NCI-H1436 (cell line): ENCODE measurements around the gene FGF11.
"Not testable (repeated sequence)": the region's sequence is repeated elsewhere in the genome, so short reads cannot be mapped to it uniquely, and the experiment has no call there.

Experiments used
- DNase-seq: peaks from one replicate; lab custom pipeline; 2025; lab: John Stamatoyannopoulos, UW

FGF11 gene

GRCh38 chr17:7462474-7463371 lies 23.4 kb downstream of the FGF11 start:
- no peak for DNase-seq

DNA sequence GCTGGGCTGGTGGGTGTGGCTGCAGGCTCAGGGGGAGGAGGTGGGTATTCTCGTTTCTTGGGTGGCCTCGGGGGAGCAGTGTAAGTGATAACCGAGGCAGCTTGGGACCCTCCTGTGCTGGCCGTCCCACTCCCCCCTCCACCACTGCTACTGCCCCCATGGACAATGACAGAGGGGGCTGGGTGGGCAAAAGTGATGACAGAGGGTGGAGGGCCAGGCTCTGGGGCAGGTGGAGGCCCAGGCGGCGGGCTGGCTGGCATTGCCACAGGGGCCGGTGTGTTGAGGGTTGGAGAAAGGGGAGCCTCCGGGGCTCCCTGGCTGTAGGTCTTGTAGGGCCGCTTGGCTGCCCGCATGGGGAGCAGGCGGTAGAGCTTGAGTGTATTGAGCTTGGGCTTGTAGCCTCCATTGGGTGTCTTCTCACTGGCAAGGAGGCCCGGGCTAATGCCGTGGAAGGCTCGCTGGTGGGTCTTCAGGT lies 24.1 kb downstream of the FGF11 start:
- no peak for DNase-seq

GRCh38 chr17:7464081-7464480 lies 24.8 kb downstream of the FGF11 start:
- DNase-seq: no peak

- no peak for DNase-seq
Observed at GRCh38 chr17:7465597-7466275, 26.4 kb downstream of the FGF11 start.

- no peak for DNase-seq
Observed at GRCh38 chr17:7466318-7466638, 27.0 kb downstream of the FGF11 start.

- DNase-seq: no peak
Observed at GRCh38 chr17:7466639-7467341, 27.5 kb downstream of the FGF11 start.

DNA sequence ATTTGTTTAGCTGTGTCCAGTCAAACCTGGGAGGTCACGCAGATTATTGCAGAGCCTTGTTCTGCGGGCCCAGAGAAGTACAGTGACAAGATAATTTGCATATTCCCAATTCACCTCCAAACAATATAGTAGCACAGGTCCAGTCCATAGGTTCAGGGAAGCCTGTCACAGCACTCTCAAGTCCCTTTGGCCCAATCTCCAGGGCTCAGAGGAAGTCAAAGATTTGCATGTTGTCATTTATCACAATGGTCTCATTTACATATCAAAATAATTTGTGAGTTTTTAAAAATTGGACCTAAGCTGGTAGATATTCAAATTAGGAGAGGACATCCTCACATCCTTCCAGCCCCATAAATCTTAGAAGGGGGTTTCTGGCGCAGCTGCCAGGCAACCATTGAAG lies 28.2 kb downstream of the FGF11 start:
- DNase-seq: no peak

- DNase-seq: no peak
Observed at GRCh38 chr17:7468290-7468689, 29.0 kb downstream of the FGF11 start.

GRCh38 chr17:7468804-7469389 lies 29.6 kb downstream of the FGF11 start:
- DNase-seq: no peak

DNA sequence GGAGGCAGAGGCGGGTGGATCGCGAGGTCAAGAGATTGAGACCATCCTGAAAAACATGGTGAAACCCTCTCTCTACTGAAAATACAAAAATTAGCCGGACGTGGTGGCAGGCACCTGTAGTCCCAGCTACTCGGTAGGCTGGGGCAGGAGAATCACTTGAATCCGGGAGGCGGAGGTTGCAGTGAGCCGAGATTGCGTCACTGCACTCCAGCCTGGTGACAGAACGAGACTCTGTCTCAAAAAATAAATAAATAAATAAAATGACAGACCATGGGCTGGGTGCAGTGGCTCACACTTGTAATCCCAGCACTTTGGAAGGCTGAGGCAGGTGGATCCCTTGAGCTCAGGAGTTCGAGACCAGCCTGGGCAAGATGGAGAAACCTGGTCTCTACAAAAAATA lies 30.5 kb downstream of the FGF11 start:
- not testable (repeated sequence) for DNase-seq

DNA sequence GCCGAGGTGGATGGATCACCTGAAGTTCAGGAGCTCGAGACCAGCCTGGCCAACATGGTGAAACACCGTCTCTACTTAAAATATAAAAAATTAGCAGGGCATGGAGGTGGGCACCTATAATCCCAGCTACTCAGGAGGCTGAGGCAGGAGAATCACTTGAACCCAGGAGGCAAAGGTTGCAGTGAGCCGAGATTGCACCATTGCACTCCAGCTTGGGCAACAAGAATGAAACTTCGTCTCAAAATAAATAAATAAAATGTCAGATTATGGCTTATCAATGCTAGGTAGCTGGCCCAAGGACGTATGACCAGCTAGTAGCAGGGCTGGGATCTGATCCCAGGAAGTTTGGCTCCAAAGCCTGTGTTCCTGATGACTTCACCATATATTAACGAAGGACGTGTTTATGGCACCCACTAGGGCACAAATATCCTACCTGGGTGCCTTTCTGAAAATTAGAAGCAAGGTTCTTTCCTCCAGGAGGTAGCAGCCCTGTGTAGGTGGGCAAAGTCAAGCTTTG lies 31.2 kb downstream of the FGF11 start:
- DNase-seq: not testable (repeated sequence)

- no peak for DNase-seq
Observed at GRCh38 chr17:7471729-7472128, 32.4 kb downstream of the FGF11 start.

DNA sequence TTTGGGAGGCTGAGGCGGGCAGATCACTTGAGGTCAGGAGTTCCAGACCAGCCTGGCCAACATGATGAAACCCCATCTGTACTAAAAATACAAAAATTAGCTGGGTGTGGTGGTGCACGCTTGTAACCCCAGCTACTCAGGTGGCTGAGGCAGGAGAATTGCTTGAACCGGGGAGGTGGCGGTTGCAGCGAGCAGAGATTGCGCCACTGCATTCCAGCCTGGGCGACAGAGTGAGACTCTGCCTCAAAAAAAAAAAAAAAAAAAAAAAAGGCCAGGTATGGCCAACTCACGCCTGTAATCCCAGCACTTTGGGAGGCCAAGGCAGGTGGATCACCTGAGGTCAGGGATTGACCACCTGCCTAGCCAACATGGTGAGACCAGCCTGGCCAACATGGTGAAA lies 35.5 kb downstream of the FGF11 start:
- not testable (repeated sequence) for DNase-seq

- DNase-seq: no peak
Observed at GRCh38 chr17:7475764-7476422, 36.6 kb downstream of the FGF11 start.

DNA sequence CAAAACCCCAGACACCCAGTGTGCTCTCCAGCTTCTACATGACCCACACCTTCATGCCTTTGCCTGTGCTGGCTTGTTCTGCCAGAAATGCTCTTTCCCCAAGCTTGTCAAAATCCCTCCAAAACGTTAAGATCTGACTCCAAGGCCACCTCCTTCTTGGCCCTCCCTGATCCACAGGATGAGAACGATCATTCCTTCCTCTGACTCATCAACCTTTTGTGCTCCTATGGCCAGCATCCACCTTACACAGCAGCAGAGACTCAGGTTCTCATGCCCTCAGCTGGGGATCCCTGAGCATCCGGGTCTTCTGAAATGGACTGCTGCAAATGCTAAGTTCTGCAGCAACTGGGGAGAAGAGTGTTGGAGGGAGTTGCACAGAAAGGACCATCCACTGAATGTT lies 37.2 kb downstream of the FGF11 start:
- DNase-seq: no peak

- no peak for DNase-seq
Observed at GRCh38 chr17:7476951-7477350, 37.6 kb downstream of the FGF11 start.

GRCh38 chr17:7477392-7478275 lies 38.3 kb downstream of the FGF11 start:
- DNase-seq: no peak

DNA sequence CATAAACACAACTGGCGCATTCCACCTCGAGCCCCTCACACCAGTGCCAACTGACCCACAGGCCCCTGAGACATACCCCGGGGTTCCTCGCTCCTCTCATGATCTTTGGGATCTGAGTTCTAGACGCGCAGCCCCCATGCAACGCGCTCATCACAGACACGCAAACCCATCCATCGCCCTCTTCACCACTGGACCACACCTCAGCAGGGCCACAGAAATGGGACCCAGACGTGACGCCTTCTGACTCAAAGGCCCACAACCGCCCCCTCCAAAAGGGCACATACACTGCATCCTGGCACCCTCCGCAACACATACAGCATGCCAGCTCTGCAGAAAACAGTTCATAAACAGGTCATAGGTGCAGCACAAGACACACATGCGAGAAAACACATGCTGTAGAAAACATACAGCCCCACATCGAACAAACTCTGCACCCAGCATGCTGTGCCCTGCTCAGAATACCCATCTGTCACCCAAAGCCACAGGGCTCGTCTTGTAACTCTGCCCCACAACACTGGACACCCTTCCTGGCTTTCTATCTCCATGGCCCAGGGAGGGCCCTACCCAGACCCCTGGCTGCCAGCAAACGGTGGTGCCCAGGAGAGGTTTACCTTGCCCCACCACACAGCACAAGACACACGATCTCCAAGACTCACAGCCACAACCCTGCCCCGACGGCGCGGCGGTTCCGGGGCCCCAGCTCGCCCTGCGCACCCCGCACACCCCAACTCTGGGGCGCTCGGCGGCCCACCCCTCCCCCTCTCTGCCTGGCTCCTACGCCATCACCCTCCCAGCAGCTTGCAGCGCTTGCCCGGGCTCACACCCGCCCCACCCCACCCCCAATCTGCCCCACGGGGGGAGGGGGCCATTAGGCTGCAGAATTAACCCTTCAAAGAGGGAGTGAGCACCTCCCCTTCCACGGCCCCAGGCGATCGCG lies 39.2 kb downstream of the FGF11 start:
- peak; percentile 27 for DNase-seq
